GM18870 (cell line): Measurements from ENCODE around the gene CARMIL1.

Source experiments
- ATAC-seq: cut with Tn5 transposase; IDR thresholded peaks from one replicate; pipeline ENCODE4 v1.9.1; 2021; ENCODE audit warnings: moderate library complexity; ENCODE audit not compliant: unreplicated experiment

The CARMIL1 gene

DNA sequence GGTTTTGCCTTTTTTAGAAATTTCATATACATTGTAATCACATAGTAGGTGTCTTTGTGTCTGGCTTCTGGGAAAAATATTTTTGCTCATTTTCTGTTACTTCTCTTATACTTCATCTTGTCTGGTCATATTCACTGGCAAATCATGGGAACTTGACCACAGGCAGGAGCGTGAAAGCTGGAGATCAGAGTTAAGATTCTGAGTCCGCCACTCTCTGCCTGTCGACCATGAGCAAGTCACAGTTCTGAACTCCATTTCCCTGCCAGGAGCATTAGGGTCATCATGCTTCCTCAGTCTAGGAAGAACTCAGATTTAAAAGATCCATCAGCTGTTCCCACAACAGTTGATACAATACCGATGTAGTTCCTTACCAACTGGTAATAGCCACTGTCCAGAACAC, 360.5 kb downstream of the CARMIL1 start:
- no peak for ATAC-seq

DNA sequence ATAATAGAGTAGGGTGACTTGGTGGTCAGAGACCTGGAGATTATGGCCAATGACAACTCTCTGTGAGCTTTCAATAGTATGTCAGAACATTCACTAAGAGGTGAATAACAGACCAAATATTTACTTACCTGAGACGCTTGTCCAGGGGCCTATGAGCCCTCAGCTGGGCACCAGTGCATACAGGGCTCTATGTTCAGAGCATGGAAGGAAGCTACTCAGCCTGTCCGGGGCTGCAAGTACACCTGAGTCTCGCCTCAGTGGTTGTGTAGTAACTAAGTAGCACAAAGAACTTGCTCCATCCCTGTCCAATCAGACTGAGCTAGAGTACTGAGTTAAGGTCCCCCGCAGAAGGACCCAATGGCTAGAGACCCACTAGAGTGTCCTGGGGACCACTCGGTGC, 361.3 kb downstream of the CARMIL1 start:
- no peak for ATAC-seq

DNA sequence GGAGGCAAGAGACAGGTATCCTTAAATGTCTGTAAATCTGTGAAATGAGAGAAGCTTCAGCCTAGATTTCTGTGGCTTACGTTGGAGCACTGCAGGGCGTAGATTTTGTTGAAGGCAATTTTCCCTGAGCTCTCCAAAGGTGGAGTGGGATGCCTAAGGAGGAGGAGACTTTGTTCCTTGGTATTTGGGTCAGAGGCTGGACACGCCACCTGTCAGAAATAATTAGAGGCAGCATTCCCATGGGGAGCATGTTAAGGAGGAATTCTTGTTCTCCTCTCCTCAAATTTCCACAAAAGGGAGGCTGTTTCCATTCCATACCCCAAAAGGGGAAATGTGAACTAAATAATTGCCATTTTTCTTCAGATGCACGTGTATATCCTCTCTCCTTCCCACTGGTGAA, 361.7 kb downstream of the CARMIL1 start:
- no peak for ATAC-seq

DNA sequence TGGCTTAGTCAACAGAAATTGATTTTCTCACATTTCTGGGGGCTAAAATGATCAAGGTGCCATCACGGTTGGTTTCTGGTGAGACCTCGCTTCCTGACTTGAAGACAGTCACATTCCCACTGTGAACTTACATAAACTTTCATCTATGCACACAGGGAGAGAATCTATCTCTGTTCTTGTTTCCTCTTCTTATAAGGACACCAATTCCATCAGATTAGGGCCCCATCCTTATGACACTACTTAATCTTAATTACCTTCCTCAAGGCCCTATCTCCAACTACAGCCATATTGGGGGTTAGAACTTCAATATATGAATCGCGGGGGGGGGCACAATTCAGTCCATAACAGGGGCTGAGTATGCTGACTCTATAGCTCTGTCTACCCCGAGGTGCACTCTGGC, 362.2 kb downstream of the CARMIL1 start:
- ATAC-seq: no peak

DNA sequence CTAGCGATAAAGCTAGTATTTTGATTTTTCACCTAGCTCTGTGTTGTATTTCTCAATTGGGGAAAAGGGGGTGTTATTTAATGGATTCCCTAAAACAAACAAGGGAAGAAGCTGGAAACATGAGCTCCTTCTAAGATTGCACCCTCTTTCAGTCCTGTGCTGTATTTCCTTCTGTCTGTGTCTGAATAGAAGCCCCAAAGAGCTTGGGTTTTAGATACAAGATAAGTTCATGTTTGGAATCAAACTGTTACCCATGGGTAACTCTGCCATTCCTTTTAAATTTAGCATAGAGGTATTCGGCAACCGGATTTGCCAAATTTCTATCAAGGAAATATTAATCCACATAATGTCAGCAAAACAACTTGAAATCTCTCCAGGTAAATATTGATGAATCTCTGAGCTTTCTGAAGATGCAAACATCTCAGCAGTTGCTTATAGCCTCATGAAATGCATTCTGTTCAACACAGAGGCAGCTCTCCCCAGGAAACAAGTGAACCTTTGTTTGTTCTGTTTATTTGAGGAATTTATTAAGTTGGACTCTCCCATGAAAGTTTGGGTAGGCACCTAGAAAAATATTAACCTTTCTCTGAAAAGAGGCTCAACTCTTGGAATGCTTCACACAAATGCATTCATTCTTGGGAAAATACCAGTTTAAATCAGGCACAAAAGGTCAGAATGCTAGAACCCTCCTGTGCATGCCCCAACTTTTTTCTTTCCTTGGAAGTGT, 362.9 kb downstream of the CARMIL1 start:
- no peak for ATAC-seq

DNA sequence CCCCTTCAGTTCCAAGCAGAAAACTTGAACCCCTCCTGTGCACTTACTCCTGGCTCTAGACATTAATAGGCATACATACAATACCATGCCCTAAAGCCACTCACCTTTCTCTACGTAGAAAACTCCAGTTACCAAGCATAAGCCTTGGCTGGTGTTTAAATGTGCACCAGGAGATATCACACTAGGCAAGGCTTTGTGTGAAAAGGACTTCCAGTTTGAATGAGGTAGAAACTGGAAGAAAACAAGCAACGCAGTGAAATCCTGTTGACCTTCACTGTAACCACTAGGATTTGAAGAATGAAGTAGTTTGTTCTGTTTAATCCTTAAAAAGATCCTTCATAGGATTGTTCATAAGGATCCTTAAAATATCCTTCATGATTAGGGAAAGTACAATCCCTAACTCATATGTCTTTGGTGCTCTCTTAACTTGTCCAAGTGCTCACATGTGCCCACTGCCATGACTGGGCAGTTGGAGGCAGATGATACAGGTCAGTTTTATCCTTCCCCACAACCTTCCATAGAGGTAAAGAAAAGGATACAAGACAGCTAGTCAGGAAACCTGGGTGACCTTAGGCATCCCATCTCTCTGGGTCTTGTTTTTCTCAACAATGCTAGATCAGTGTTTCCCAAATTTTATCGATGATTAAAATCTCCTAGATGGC, 363.6 kb downstream of the CARMIL1 start:
- ATAC-seq: no peak

DNA sequence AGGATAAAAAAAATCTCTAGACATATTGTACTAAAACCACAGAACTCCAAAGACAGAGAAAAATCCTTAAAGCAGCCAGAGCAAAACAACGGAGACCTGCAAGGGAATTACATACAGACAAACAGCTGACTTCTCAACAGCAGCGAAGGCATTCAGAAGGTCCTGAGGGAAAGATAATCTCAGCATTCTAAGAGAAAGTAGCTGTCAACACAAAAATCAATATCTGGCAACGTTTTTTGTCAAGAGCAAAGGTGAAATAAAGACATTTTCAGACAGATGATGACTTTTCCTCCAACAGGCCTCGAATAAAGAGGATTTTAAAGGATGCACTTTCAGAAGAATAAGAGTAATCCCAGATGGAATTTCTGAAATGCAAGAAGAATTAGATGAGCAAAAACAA, 366.7 kb downstream of the CARMIL1 start:
- no peak for ATAC-seq

DNA sequence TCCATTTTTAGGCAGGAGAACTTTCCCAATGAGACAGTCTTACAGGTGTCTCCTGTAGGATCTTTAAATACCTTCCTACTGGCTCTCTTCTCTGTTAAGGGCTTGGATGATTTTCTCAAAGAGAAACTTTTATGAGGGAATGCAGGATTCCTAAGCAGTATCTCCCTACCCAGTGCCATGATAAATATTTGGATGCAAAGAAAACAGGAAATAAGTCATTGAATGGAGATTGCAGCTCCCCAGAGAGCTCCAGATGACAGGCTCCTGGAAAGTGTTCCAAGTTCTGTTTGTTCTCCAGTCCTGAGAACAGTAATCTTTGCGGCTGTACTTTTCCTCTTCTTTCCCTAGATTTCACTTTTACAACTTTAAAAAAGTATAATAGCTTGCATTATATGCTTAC, 370.4 kb downstream of the CARMIL1 start:
- ATAC-seq: no peak

DNA sequence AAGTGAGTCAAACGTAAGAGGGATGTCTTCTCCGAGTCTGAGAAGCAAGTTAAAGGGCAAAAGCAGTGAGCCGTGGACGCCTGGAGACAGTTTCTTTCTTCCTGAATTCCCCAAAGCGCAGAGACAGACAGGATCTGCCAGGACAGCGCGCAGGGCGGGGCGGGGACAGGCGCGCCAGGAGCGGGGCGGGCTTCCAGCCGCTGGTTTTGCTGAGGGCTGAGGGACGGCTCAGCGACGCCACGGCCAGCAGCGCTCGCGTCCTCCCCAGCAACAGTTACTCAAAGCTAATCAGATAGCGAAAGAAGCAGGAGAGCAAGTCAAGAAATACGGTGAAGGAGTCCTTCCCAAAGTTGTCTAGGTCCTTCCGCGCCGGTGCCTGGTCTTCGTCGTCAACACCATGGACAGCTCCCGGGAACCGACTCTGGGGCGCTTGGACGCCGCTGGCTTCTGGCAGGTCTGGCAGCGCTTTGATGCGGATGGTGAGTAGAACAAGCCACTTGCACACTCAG, 372.9 kb downstream of the CARMIL1 start, which contains the start of gene SCGN:
SCGN (plus strand) TSS at position 209 of the 509 bp plus-strand sequence; CDS start at position 398, 189 bp downstream.
- ATAC-seq: no peak

DNA sequence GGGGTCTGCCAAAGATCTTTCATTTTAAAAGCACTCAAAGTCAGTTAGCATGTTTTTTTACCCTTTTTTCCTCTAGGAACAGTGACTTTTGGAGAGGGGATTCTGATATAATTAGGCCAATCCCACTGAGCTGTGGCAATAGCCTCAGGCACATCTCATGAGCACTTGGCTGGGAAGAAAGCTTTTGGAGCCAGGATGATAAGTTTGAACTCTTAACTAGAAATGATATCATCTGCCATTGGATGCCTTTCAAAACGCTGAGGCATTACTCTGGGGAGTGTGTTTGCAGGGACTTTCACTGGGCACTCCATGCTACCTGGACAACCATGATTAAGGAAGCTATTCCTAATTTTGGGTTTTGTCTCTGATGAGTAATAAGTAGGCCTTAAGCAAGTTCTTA, 376.5 kb downstream of the CARMIL1 start:
- ATAC-seq: no peak

DNA sequence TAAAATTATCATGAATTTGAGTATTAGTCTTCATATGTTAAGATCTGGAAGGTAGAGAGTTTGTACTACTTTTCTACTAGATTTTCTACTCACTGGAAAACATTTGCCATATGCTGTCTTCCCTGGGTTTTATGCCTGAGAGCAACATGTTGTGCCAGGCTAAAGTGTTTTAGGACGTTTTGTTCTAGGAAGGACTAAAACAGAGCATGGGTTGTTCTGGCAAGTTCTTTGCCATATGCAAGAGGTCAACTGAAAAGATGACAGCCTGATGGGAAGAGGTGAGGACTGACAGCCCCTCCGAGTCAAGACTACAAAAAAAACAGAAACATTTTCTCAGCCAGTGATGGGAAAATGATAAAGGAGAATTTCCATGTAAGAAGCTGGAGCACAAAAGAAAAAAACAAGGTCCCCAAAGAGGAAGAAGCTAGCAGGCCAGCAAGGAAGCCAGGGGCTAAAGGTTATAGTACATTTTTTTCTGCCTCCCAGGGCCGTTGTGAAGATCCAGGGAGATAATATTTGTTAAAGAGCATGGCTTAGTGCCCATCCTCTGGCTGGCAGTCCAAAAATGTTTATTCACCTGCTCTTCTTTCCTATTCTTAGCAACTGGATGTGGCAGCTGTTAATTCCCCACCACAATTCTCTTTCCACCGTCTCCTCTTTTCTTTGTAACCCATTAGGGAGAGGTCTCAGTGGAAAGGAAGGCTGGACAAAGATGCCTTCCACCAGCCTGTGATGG, 380.6 kb downstream of the CARMIL1 start:
- ATAC-seq: no peak

DNA sequence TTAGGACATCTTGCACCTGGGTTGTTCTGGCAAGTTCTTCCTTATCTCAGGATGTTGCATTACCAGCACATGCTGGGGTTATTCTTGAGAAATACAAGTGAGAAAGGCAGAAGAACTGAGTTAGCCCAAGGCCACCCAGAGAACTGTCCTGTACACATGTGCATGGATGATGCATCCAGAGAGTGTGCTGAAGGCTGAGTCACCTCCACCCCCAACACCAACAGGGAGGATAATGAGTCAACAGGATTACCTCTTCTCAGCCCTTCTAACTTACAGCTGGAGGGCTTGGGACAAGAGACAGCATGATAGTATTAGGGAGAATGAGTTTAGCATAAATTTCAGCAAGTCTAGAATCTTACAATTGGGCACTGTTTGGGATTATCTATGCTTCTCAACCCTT, 381.3 kb downstream of the CARMIL1 start:
- ATAC-seq: no peak

DNA sequence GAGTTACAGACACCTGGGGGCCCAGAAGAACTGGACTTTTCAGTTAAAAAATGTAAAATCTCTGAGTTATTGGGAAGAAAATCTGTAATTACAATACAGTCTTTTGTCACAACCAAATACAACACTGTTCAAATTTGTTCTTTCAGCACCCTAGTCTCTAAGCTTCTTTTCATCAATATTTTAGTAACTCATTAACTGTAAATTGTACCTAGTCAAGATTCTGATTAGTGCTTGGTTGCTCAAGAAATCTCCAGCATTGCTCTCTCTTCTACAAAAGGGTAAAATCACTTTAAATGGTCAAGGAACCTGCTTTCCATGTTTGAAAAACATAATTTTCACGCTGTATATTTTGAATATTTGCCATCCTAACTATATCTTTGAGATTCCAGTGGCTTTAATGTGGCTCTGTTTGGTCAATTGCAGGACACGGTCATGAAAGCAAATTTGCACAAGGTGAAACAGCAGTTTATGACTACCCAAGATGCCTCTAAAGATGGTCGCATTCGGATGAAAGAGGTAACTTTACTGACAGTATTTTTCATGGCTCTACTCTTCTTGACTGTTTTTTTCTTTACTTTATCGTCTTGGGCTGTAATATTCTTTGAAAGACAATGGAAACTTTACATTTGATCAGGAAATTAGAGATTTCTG, 382.1 kb downstream of the CARMIL1 start:
- ATAC-seq: no peak

DNA sequence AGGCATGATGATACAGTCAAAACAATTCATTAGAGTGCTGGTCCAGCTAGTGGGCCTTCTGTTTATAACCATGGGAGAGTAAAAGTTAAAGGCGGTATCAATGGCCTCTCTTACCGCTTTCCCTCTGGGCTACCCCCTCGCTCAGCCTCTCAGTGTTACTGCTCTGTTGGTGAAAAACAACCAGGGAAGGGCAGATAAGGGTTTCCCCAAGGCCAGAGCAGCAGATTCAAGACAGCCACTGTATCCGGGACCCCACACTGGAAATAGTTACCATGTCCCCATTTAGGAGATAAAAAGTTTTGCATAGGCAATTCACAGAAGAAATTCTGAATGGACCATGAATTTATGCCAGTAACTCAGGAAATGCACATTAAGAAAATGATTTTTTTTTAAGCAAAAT, 386.3 kb downstream of the CARMIL1 start:
- no peak for ATAC-seq

DNA sequence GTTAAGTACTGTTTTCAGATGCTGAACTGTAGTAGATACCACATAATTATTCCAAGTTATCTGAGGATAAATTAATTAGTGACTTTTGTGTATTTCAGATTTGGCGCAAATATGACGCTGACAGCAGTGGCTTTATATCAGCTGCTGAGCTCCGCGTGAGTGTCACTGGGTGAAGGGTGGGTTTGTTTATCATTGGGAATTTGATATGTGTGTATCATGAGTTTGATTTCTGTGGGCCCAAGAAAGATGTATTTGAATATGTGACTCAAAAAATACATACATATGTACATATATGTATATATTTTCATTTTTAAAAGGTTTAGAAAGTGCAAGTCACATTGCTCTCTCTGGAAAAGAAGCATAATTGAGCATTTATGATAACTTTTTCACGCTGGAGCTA, 390.2 kb downstream of the CARMIL1 start:
- no peak for ATAC-seq
